DMS79 (cell line): ENCODE measurements around the gene DCHS2.

Experiments used
- DNase-seq: peaks from one replicate; lab custom pipeline; 2025; lab: John Stamatoyannopoulos, UW

DCHS2 gene

GRCh38 chr4:154491341-154492271 lies at the start of gene DCHS2:
Gene DCHS2 (minus strand): TSS chr4:154491799. CDS start chr4:154491355, 444 bp downstream.
- DNase-seq = peak; percentile 6

- DNase-seq = no peak
These were observed 42.7 kb upstream of the DCHS2 start for GRCh38 chr4:154534296-154534695.

GRCh38 chr4:154529728-154530519 lies 38.3 kb upstream of the DCHS2 start:
- DNase-seq = no peak

GRCh38 chr4:154528869-154529268 lies 37.3 kb upstream of the DCHS2 start:
- DNase-seq = no peak

GRCh38 chr4:154527308-154527707 lies 35.7 kb upstream of the DCHS2 start:
- no peak for DNase-seq

GRCh38 chr4:154526151-154526550 lies 34.6 kb upstream of the DCHS2 start:
- DNase-seq = no peak

GRCh38 chr4:154521607-154522006 lies 30.0 kb upstream of the DCHS2 start:
- DNase-seq = no peak

GRCh38 chr4:154519214-154519613 lies 27.6 kb upstream of the DCHS2 start:
- no peak for DNase-seq

- no peak for DNase-seq
These were observed 26.0 kb upstream of the DCHS2 start for GRCh38 chr4:154517591-154517990.

- no peak for DNase-seq
These were observed 24.9 kb upstream of the DCHS2 start for GRCh38 chr4:154516318-154517029.

GRCh38 chr4:154511981-154512380 lies 20.4 kb upstream of the DCHS2 start:
- no peak for DNase-seq

- DNase-seq = no peak
These were observed 19.9 kb upstream of the DCHS2 start for GRCh38 chr4:154511548-154511947.

- no peak for DNase-seq
These were observed 15.6 kb upstream of the DCHS2 start for GRCh38 chr4:154507156-154507555.

GRCh38 chr4:154506253-154506652 lies 14.7 kb upstream of the DCHS2 start:
- DNase-seq = no peak

- no peak for DNase-seq
These were observed 12.0 kb upstream of the DCHS2 start for GRCh38 chr4:154503598-154503997.

GRCh38 chr4:154502111-154502510 lies 10.5 kb upstream of the DCHS2 start:
- DNase-seq = no peak

GRCh38 chr4:154497889-154498288 lies 6.3 kb upstream of the DCHS2 start:
- no peak for DNase-seq

GRCh38 chr4:154495867-154496266 lies 4.3 kb upstream of the DCHS2 start:
- no peak for DNase-seq

GRCh38 chr4:154492288-154492687 lies 689 bp upstream of the DCHS2 start:
- DNase-seq = no peak

GRCh38 chr4:154490583-154491340 lies 837 bp downstream of the DCHS2 start:
- no peak for DNase-seq

GRCh38 chr4:154490234-154490582 lies 1.4 kb downstream of the DCHS2 start:
- DNase-seq = no peak
